ENCODE results near the gene CBFA2T2. TPM values are rescaled to one million over a fixed set of nuclear protein-coding genes. Genes with fewer than 3 reads are reported as not detected.

The CBFA2T2 gene
- total and polyA plus RNA-seq, 10 of the 15 experiments (the other 5 are each of a cell fraction or from before 2014, with no cell fraction given), result 0.61 to 8.6 (median 5.5) TPM

GRCh38 chr20:33674294-33675135 is 184.6 kb downstream of the CBFA2T2 start, which contains the start of gene NECAB3 (continued):
- TF ChIP-seq ZNF687 (IDR thresholded peaks at IDR 0.05) (0 out of 2 replicates have a peak, but pooled peaks have one; percentile 53), MEF2B (IDR thresholded peaks at IDR 0.05; ENCODE audit: partially characterized antibody, poor library complexity, severe bottlenecking) (no peak), SRF (IDR thresholded peaks at IDR 0.05; ENCODE audit: low read depth in 2 of 2, low read length in 2 of 2) (0 out of 4 replicates have a peak, but pooled peaks of 1 of the 2 experiments have one; percentile 35), MAX (IDR thresholded peaks at IDR 0.05; ENCODE audit: low read depth, low read length) (no peak), RBBP5 (conservative IDR thresholded peaks at IDR 0.05) (no peak), TARDBP (IDR thresholded peaks at IDR 0.05; ENCODE audit: borderline replicate concordance) (peak; percentile 27; the same call in 1 of the 2 replicates), FOS (IDR thresholded peaks at IDR 0.05; ENCODE audit: borderline replicate concordance, extremely low read depth, insufficient read length) (no peak), RAD51 (IDR thresholded peaks at IDR 0.05) (no peak), RUNX3 (IDR thresholded peaks at IDR 0.05; ENCODE audit: low read length) (peak; percentile 29; the same call in 1 of the 2 replicates), NFYB (IDR thresholded peaks at IDR 0.05; ENCODE audit: insufficient read depth, low read depth, low read length) (no peak), IRF4 (IDR thresholded peaks at IDR 0.05; ENCODE audit: low read depth, low read length) (no peak), TCF12 (IDR thresholded peaks at IDR 0.05; ENCODE audit: low read depth, low read length) (no peak), ETV6 (conservative IDR thresholded peaks at IDR 0.05 in 1 of 2, IDR thresholded peaks at IDR 0.05 in 1 of 2; ENCODE audit: borderline replicate concordance in 1 of 2, low read depth in 1 of 2) (no peak), BCL11A (IDR thresholded peaks at IDR 0.05; ENCODE audit: low read depth, low read length) (no peak), BHLHE40 (IDR thresholded peaks at IDR 0.05; ENCODE audit: borderline replicate concordance in 1 of 2, low read depth in 2 of 2, low read length in 1 of 2) (peak in 1 of 2 experiments; percentile 43; a peak in 1 of 4 replicates), NRF1 (conservative IDR thresholded peaks at IDR 0.05; ENCODE audit: low read depth, low read length) (no peak), BCLAF1 (IDR thresholded peaks at IDR 0.05) (no peak), NR2F1 (conservative IDR thresholded peaks at IDR 0.05) (no peak; the same call in 1 of the 2 replicates), MTA3 (IDR thresholded peaks at IDR 0.05; ENCODE audit: borderline replicate concordance, low read length) (0 out of 2 replicates have a peak, but pooled peaks have one; percentile 58), CEBPB (IDR thresholded peaks at IDR 0.05; ENCODE audit: borderline replicate concordance in 1 of 2, low read depth in 2 of 2, low read length in 2 of 2) (no peak)
